SK-N-SH (cell line): ENCODE measurements around the gene DYNC1H1. TPM values are rescaled to one million over a fixed set of nuclear protein-coding genes. Genes with fewer than 3 reads are reported as not detected.

Experiments
- CTCF ChIA-PET: fragments of 300-600, 350-600 bp; formaldehyde crosslinking; extraction: SDS; loops from one replicate; lab custom pipeline; 2021; lab: Yijun Ruan, JAX
- POLR2A ChIA-PET: fragments of 350-600 bp; sonication (Branson Sonifier 250); formaldehyde crosslinking; extraction: SDS; loops from one replicate; lab custom pipeline; 2020; ENCODE audit warnings: antibody characterized with exemption, inconsistent platforms; lab: Yijun Ruan, JAX
- DNase-seq: peaks from one replicate; pipeline ENCODE4 v3.0.0; 2012
- H2AFZ ChIP-seq: fragments of 200-600 bp; sonication (generic); 2 replicates; pipeline ENCODE4 v1.8.1; 2016; ENCODE audit warnings: antibody characterized with exemption, mild to moderate bottlenecking, low read depth
- H3F3A ChIP-seq: fragments of 200-600 bp; sonication (generic); replicated peaks from 2 replicates; pipeline ENCODE3; 2016; ENCODE audit warnings: antibody characterized with exemption, mild to moderate bottlenecking; ENCODE audit not compliant: insufficient read depth
- H3K27ac ChIP-seq, 2 experiments: fragments of 200-500 bp in 1 of 2; fragments of 200-600 bp in 1 of 2; sonication (Bioruptor generic) in 1 of 2; sonication (generic), shearing (Covaris generic) in 1 of 2; 2 replicates each; pipeline versions ENCODE4 v1.5.1 to v1.6.1; 2014 to 2016; ENCODE audit warnings: low read depth in 2 of 2, inconsistent platforms in 1 of 2, low read length in 1 of 2, mild to moderate bottlenecking in 1 of 2, mixed read lengths in 1 of 2
- H3K27me3 ChIP-seq: fragments of 200-600 bp; sonication (generic), shearing (Covaris generic); 2 replicates; pipeline ENCODE4 v1.6.1; 2016; ENCODE audit warnings: mixed run types; ENCODE audit not compliant: insufficient read depth
- H3K36me3 ChIP-seq, 2 experiments: fragments of 200-500 bp in 1 of 2; fragments of 200-600 bp in 1 of 2; sonication (Bioruptor generic) in 1 of 2; sonication (generic) in 1 of 2; replicated peaks in 1 of 2; 2 replicates each; pipeline versions ENCODE3 to v1.5.1; 2014 to 2016; ENCODE audit warnings: low read length in 1 of 2, mild to moderate bottlenecking in 1 of 2; ENCODE audit not compliant: insufficient read depth in 2 of 2, control insufficient read depth in 1 of 2
- H3K4me1 ChIP-seq, 2 experiments: fragments of 200-500 bp in 1 of 2; fragments of 200-600 bp in 1 of 2; sonication (Bioruptor generic) in 1 of 2; sonication (generic), shearing (Covaris generic) in 1 of 2; 2 replicates each; pipeline versions ENCODE4 v1.5.1 to v1.6.1; 2014 to 2016; ENCODE audit warnings: low read depth in 1 of 2, low read length in 1 of 2, mixed run types in 1 of 2; ENCODE audit not compliant: insufficient read depth in 2 of 2, control insufficient read depth in 1 of 2
- H3K4me2 ChIP-seq: fragments of 200-600 bp; sonication (generic), shearing (Covaris generic); 2 replicates; pipeline ENCODE4 v1.6.1; 2017; ENCODE audit warnings: mixed run types
- H3K4me3 ChIP-seq, 2 experiments: fragments of 200-500 bp in 1 of 2; fragments of 200-600 bp in 1 of 2; sonication (Bioruptor generic) in 1 of 2; sonication (generic), shearing (Covaris generic) in 1 of 2; 2 replicates each; pipeline versions ENCODE4 v1.5.1 to v1.8.1; 2014 to 2016; ENCODE audit warnings: low read depth in 2 of 2, inconsistent platforms in 1 of 2, low read length in 1 of 2, mild to moderate bottlenecking in 1 of 2, mixed read lengths in 1 of 2, moderate library complexity in 1 of 2
- H3K79me2 ChIP-seq: fragments of 200-600 bp; sonication (generic); 2 replicates; pipeline ENCODE4 v1.8.1; 2017; ENCODE audit warnings: mild to moderate bottlenecking; ENCODE audit not compliant: insufficient read depth
- H3K9ac ChIP-seq: fragments of 200-600 bp; sonication (generic); 2 replicates; pipeline ENCODE4 v1.6.1; 2017; ENCODE audit warnings: mixed run types
- H3K9me2 ChIP-seq: fragments of 200-600 bp; sonication (generic); 2 replicates; pipeline ENCODE4 v1.6.1; 2017; ENCODE audit warnings: mixed run types
- H3K9me3 ChIP-seq: fragments of 200-600 bp; sonication (generic); 2 replicates; pipeline ENCODE4 v1.6.1; 2017; ENCODE audit warnings: mixed run types, mild to moderate bottlenecking, moderate library complexity
- H4K20me1 ChIP-seq: fragments of 200-600 bp; sonication (generic); 2 replicates; pipeline ENCODE4 v1.6.1; 2017; ENCODE audit warnings: mild to moderate bottlenecking, mixed run types; ENCODE audit not compliant: insufficient read depth
- CHD2 ChIP-seq: fragments of 150-350 bp; IDR thresholded peaks from 2 replicates; pipeline ENCODE4 v1.6.1; 2018; ENCODE audit warnings: low read length; ENCODE audit not compliant: partially characterized antibody
- ELF1 ChIP-seq: IDR thresholded peaks from 2 replicates; pipeline ENCODE4 v1.4.0; 2012
- FOSL2 ChIP-seq: IDR thresholded peaks from 2 replicates; pipeline ENCODE4 v1.4.0; 2012; ENCODE audit warnings: low read depth, mild to moderate bottlenecking, moderate library complexity, borderline replicate concordance
- GATA2 ChIP-seq: sonication (generic); formaldehyde crosslinking; IDR thresholded peaks from 2 replicates; pipeline ENCODE4 v1.5.0; 2020; ENCODE audit warnings: mild to moderate bottlenecking, missing genetic modification reagents
- JUND ChIP-seq: IDR thresholded peaks from 2 replicates; pipeline ENCODE4 v1.4.0; 2012
- NFIC ChIP-seq: IDR thresholded peaks from 2 replicates; pipeline ENCODE4 v1.4.0; 2012; ENCODE audit warnings: borderline replicate concordance
- NRF1 ChIP-seq: IDR thresholded peaks from 2 replicates; pipeline ENCODE4 v1.6.1; 2012; ENCODE audit warnings: low read depth, mild to moderate bottlenecking, low read length
- RCOR1 ChIP-seq: fragments of 150-350 bp; IDR thresholded peaks from 2 replicates; pipeline ENCODE4 v1.6.1; 2017; ENCODE audit warnings: antibody characterized with exemption, low read length
- REST ChIP-seq: IDR thresholded peaks from 2 replicates; pipeline ENCODE4 v1.6.1; 2012; ENCODE audit warnings: mild to moderate bottlenecking, low read depth, low read length, moderate library complexity
- SIN3A ChIP-seq: IDR thresholded peaks from 2 replicates; pipeline ENCODE4 v1.6.1; 2012; ENCODE audit warnings: low read depth, mild to moderate bottlenecking, low read length, moderate library complexity, borderline replicate concordance
- SMC3 ChIP-seq: IDR thresholded peaks from 2 replicates; pipeline ENCODE4 v1.6.1; 2012; ENCODE audit warnings: low read depth, low read length, improper control_type of control experiment
- TCF12 ChIP-seq: IDR thresholded peaks from 2 replicates; pipeline ENCODE4 v1.4.0; 2012
- USF1 ChIP-seq: IDR thresholded peaks from 2 replicates; pipeline ENCODE4 v1.4.0; 2012; ENCODE audit warnings: low read depth, borderline replicate concordance
- WGBS: methylation state at CpG from one replicate; pipeline ENCODE4 v1.1.6; 2017; ENCODE audit warnings: low lambda C conversion rate; 5-methylcytosine and 5-hydroxymethylcytosine counted together
- polyA plus RNA-seq, 3 experiments: library from polyadenylated mRNA; depleted of rRNA; stranded (reverse); fragments of >200 nt; gene quantifications; 2 replicates each; pipeline ENCODE4 v1.2.3, GENCODE V29; 2012
- TF ChIP-seq, protein P1 (sequence below): fragments of 150-350 bp; IDR thresholded peaks from 2 replicates; pipeline ENCODE4 v1.6.1; 2017; ENCODE audit warnings: antibody characterized with exemption, low read length, low read depth, borderline replicate concordance
- TF ChIP-seq, protein P2 (sequence below): IDR thresholded peaks from 2 replicates; pipeline ENCODE4 v1.4.0; 2012; ENCODE audit warnings: low read depth, borderline replicate concordance

DYNC1H1 gene
- polyA plus RNA-seq, 1 of the 3 experiments (the other 2 are of a cell fraction) = 140 TPM

GRCh38 chr14:102039157-102039556, 74.8 kb downstream of the DYNC1H1 start:
- Histone ChIP-seq H2AFZ (no peak overlapping the region), H3K79me2 (no peaks in the 10 kb centered on the region), H3K9me2 (no peaks in the 10 kb centered on the region), H4K20me1 (no peaks in the 10 kb centered on the region), H3F3A (no peaks in the 10 kb centered on the region), H3K9ac (no peak overlapping the region), H3K27ac (no peak overlapping the region), H3K4me1 (no peaks in the 10 kb centered on the region), H3K27me3 (no peaks in the 10 kb centered on the region), H3K4me2 (no peak overlapping the region), H3K4me3 (no peak overlapping the region), H3K9me3 (no peaks in the 10 kb centered on the region), H3K36me3 (peaks cover 79 to 84% of the 10 kb centered on the region in 2 experiments)
- no peak for DNase-seq
- TF ChIP-seq SIN3A (no peak), NFIC (no peak), RCOR1 (no peak)
- TF ChIP-seq, protein P1, sequence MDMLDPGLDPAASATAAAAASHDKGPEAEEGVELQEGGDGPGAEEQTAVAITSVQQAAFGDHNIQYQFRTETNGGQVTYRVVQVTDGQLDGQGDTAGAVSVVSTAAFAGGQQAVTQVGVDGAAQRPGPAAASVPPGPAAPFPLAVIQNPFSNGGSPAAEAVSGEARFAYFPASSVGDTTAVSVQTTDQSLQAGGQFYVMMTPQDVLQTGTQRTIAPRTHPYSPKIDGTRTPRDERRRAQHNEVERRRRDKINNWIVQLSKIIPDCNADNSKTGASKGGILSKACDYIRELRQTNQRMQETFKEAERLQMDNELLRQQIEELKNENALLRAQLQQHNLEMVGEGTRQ = no peak
- ChIA-PET POLR2A (no interaction called here), CTCF (interaction anchor here (0.7 to 1.3 kb wide), 3 partner anchors 268 to 332 kb away, joined by 3 read pairs; no protein-coding TSS in a partner anchor)
- WGBS = 93% methylated on average over 14 of the region's 16 CpGs

DNA sequence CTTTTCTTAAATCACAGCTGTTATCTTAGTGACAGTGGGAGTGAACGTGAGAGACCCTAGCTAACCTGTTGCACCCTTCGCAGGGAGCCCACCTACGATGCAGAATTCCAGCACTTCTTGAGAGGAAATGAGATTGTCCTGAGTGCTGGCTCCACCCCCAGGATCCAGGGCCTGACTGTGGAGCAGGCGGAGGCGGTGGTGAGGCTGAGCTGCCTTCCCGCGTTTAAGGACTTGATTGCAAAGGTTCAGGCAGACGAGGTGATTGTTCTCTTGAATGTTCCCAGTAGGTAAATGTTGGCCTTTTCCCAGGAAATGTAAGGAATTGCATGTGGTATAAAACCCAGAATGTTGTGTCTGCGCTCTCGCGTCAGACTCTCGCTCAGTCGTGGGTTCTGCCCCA, 75.8 kb downstream of the DYNC1H1 start:
- TF ChIP-seq NRF1 (no peak), ELF1 (no peak), CHD2 (no peak), TCF12 (no peak), USF1 (no peak), SMC3 (no peak), REST (no peak), JUND (no peak), FOSL2 (no peak), GATA2 (no peak)
- TF ChIP-seq, protein P2, sequence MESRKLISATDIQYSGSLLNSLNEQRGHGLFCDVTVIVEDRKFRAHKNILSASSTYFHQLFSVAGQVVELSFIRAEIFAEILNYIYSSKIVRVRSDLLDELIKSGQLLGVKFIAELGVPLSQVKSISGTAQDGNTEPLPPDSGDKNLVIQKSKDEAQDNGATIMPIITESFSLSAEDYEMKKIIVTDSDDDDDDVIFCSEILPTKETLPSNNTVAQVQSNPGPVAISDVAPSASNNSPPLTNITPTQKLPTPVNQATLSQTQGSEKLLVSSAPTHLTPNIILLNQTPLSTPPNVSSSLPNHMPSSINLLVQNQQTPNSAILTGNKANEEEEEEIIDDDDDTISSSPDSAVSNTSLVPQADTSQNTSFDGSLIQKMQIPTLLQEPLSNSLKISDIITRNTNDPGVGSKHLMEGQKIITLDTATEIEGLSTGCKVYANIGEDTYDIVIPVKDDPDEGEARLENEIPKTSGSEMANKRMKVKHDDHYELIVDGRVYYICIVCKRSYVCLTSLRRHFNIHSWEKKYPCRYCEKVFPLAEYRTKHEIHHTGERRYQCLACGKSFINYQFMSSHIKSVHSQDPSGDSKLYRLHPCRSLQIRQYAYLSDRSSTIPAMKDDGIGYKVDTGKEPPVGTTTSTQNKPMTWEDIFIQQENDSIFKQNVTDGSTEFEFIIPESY = no peak
- no peak overlapping the region for H3K4me3 ChIP-seq
- DNase-seq = no peak
- no peak overlapping the region for H3K27ac ChIP-seq
- H3K36me3 ChIP-seq = peaks cover 77 to 85% of the 10 kb centered on the region in 2 experiments
- no peaks in the 10 kb centered on the region for H3K9me3 ChIP-seq
- H4K20me1 ChIP-seq = no peaks in the 10 kb centered on the region
- H3K79me2 ChIP-seq = no peaks in the 10 kb centered on the region
- H3K9me2 ChIP-seq = no peaks in the 10 kb centered on the region
- ChIA-PET POLR2A (interaction anchor here (0.7 kb wide), 1 partner anchor 40 kb away, joined by 3 read pairs; no protein-coding TSS in a partner anchor), CTCF (interaction anchor here (1.0 to 1.3 kb wide), 2 partner anchors 11 to 277 kb away, joined by 3 read pairs; no protein-coding TSS in a partner anchor)
- no peak overlapping the region for H3K4me2 ChIP-seq
- WGBS = 100% methylated on average over 8 of the region's 13 CpGs
- no peaks in the 10 kb centered on the region for H3K27me3 ChIP-seq
- peaks cover under 1% of the 10 kb centered on the region for H3F3A ChIP-seq
- H2AFZ ChIP-seq = no peak overlapping the region
- H3K4me1 ChIP-seq = no peaks in the 10 kb centered on the region
- H3K9ac ChIP-seq = no peak overlapping the region
